Measurements from ENCODE around the gene KDM5C.
"Not testable (repeated sequence)": the region's sequence is repeated elsewhere in the genome, so short reads cannot be mapped to it uniquely, and the experiment has no call there.

The KDM5C gene

DNA sequence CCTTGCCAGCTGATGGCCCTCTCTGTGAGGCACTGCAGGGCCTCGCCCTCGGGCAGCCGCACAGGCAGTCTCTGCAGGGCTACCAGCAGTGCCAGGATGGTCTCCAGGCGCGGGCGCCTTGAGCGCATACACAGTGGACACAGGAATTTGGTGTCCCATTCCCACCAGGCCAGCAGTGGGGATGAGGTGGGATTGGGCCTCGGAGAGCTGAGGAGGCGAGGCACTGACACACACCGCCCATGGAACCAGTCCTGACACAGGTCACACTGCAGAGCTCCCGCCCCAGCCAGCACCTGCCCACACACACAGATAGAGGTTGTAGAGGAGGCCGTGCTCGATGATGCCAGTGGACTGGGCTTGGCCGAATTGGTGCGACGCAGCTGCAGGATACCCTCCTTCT, 30.7 kb downstream of the KDM5C start:
- DNase-seq (ENCODE audit: low read depth in 1 of 2, low spot score in 1 of 2) = no peak

DNA sequence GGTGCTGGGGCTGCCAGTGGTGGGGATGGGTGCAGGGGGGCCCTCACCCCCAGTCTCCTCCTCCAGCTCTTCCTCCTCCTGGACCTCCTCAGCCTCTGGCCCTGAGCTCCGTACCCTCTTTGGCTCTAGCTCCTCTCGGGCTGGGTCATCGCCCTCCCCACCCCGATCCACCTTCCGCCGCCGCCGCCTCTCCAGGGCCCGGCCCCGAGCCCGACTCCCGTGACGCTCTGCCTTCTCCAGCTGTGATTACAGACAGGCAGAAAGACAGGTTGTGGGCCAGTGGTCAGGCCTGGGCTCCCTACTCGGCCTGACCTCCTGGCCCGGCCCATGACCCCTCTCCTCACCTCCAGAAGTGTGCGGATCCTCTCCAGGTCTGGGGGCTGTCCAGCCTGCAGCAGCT, 31.9 kb downstream of the KDM5C start:
- DNase-seq (ENCODE audit: low read depth in 1 of 2, low spot score in 1 of 2) = no peak

- no peak for DNase-seq (ENCODE audit: low read depth in 1 of 2, low spot score in 1 of 2)
Measured at GRCh38 chrX:53190363-53190960, 34.5 kb downstream of the KDM5C start.

GRCh38 chrX:53188763-53189162, 36.2 kb downstream of the KDM5C start:
- DNase-seq (ENCODE audit: low read depth in 1 of 2, low spot score in 1 of 2) = no peak

GRCh38 chrX:53186351-53186750, 38.7 kb downstream of the KDM5C start:
- DNase-seq (ENCODE audit: low read depth in 1 of 2, low spot score in 1 of 2) = no peak

DNA sequence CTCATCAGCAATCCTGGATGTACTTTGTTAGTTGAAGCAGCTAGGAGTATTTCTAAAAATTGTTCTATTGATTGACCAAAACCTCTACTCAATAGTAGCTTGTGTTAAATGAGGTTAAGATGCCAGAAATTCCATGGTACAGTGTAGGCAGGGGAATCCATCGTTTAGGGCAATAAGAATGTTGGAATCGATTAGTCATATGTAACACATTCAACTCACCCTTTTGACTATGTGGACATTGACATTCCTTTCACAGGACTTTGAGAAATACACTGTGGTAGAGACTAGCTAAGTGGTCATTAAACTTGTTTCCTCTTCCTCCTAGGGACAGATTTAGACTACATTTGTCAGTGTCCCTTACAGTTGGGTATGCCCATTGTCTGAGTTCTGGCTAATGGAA, 40.2 kb downstream of the KDM5C start:
- DNase-seq (ENCODE audit: low read depth in 1 of 2, low spot score in 1 of 2) = no peak

GRCh38 chrX:53171356-53171755, 53.7 kb downstream of the KDM5C start:
- DNase-seq (ENCODE audit: low read depth in 1 of 2, low spot score in 1 of 2) = no peak

DNA sequence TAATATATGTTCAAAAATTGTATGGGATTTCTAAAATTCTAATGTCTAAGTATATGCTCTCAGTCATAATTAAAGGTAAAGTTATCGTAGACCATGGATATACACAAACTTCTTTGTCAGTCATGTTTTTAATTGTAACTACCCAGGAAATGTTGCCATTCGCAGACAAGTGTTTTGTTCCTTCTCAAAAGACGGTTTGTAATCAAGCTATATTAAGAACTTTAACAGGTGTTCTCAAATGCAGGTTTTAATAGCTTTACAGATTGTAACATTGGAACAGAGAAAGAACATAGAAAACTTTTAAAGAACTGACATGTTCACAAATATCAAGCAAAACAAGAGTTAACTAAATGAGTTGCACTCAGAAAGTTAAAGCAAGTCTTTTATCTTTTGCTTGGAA, 58.9 kb downstream of the KDM5C start:
- no peak for DNase-seq (ENCODE audit: low read depth in 1 of 2, low spot score in 1 of 2)

DNA sequence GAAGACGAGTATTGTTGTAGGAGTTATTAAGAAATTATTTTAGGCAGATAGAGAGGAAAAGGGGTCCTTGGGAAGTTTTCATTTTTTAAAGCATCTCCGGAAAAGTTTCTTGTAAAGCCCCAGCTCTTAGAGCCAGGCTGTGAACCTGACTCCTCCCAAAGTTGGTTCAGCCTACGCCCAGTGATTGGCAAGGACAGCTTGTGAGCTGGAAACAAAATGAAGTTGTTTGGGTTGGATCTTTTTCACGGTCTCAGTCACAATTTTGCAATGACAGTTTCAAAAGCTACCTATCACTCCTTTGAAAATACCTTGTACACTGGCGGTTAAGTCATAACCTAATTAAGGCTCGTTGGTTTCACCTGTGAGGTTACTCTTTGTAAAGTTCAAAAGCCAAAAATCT, 60.4 kb downstream of the KDM5C start:
- not testable (repeated sequence) for DNase-seq (ENCODE audit: low read depth in 1 of 2, low spot score in 1 of 2)

GRCh38 chrX:53163436-53163835, 61.6 kb downstream of the KDM5C start:
- no peak for DNase-seq (ENCODE audit: low read depth in 1 of 2, low spot score in 1 of 2)

- no peak for DNase-seq (ENCODE audit: low read depth in 1 of 2, low spot score in 1 of 2)
Measured at GRCh38 chrX:53160297-53160983, 64.6 kb downstream of the KDM5C start.

DNA sequence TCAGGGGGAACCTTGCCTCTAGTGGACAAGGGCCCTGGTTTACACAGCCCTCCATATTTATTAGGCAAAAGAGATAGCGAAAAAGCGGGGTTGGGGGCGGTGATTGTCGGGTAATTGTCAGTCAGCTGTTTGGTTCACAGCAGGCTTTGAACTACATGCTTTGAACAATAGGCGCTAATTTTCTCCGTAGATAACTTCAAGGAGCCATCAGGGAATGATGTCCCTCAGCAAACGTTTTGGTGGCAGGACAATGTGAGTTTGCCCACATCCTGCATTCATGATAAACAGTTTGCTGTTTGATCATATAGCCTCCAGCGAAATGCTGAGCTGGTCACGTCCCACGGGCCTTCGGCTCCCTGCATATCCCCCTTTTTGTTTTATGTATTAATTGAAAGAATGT, 65.8 kb downstream of the KDM5C start:
- no peak for DNase-seq (ENCODE audit: low read depth in 1 of 2, low spot score in 1 of 2)

DNA sequence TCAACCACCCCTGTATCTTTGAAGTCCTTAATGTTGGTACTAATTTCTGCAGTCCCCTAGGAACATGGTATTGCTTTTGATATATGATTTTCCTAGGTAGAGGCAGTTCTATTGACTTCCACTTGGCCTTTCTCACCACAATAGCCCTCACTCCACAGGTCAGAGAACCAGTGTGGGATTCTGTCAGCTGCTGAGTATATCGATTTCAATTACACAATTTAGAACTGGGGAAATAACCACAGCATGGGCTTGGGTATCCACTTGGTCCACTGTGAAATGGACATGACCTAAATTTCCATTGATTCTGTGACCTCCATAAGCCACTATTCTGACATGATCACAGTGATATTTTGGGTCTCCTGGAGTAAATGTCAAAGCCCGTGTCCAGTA, 68.8 kb downstream of the KDM5C start:
- no peak for DNase-seq (ENCODE audit: low read depth in 1 of 2, low spot score in 1 of 2)

DNA sequence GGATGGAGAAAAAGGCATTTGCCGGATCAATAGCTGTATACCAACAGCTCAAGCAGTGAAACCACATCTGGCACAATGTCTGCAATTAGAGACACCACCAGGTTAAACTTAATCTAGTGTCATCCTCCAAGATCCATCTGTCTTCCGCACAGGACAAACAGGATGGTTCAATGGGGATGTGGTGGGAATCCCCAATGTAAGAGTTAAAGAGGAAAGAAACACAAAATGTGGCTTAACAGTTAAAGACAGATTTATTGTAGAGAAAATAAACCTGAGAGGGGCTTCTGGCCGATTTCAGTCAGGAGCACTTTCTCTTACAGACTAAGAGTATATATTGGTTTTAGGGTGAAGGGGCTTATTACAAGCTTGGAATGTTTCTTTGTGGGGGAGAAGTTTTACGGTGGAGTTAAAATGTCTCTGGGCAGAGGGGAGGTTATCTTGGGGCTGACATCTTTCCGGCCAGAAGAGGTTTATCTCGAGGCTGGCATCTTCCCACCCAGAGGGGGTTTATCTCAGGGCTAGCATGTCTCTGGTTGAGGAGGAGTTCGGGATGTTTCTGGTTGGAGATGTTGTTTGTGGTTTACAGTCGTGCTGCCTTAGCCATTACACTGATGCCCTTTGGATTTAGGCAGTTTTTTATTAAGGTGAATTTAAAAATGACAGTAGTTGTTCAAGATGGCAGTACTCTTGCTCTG, 69.3 kb downstream of the KDM5C start:
- DNase-seq (ENCODE audit: low read depth in 1 of 2, low spot score in 1 of 2) = no peak

DNA sequence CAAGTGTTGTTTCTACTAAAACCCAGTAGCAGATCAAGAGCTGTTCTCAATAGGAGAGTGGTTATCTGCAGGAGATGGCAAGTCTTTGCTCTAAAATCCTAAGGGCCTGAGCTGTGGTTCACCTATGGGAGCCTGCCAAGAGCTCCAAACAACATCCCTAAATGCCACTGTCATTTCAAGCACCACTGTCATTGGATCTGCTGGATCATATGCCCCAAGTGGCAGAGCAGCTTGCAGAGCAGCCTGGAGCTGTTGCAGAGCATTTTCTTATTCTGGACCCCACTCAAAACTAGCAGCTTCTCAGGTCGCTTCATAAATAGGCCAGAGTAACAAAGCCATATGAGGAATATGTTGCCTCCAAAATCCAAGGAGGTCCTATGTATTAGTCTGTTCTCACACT, 71.4 kb downstream of the KDM5C start:
- DNase-seq (ENCODE audit: low read depth in 1 of 2, low spot score in 1 of 2) = no peak
